Endothelial cell (in vitro differentiated cells): ENCODE results near the gene F5. TPM values are rescaled to one million over a fixed set of nuclear protein-coding genes. Genes with fewer than 3 reads are reported as not detected.

ENCODE experiments used
- DNase-seq: peaks from one replicate; pipeline ENCODE4 v3.0.0; 2021; ENCODE audit warnings: low spot score
- H3K27ac Mint-ChIP-seq: one replicate; pipeline ENCODE4 v1.8.0; 2021; ENCODE audit warnings: mixed read lengths, inconsistent platforms; ENCODE audit not compliant: unreplicated experiment
- H3K27me3 Mint-ChIP-seq: one replicate; pipeline ENCODE4 v1.8.0; 2021; ENCODE audit warnings: mild to moderate bottlenecking, moderate library complexity, mixed read lengths, inconsistent platforms; ENCODE audit not compliant: unreplicated experiment
- H3K36me3 Mint-ChIP-seq: one replicate; pipeline ENCODE4 v1.8.0; 2021; ENCODE audit warnings: mild to moderate bottlenecking, low read depth, mixed read lengths, inconsistent platforms; ENCODE audit not compliant: unreplicated experiment
- H3K4me1 Mint-ChIP-seq: one replicate; pipeline ENCODE4 v1.8.0; 2021; ENCODE audit warnings: mild to moderate bottlenecking, mixed read lengths, inconsistent platforms; ENCODE audit not compliant: unreplicated experiment
- H3K4me3 Mint-ChIP-seq: one replicate; pipeline ENCODE4 v1.8.0; 2021; ENCODE audit warnings: mild to moderate bottlenecking, mixed read lengths, inconsistent platforms; ENCODE audit not compliant: unreplicated experiment
- H3K9me3 Mint-ChIP-seq: one replicate; pipeline ENCODE4 v1.8.0; 2021; ENCODE audit warnings: mixed read lengths, inconsistent platforms; ENCODE audit not compliant: unreplicated experiment
- CTCF ChIP-seq: fragments of 200-600 bp; sonication (generic); IDR thresholded peaks from one replicate; pipeline ENCODE4 v1.5.0; 2021; ENCODE audit warnings: antibody characterized with exemption; ENCODE audit not compliant: unreplicated experiment
- total RNA-seq: library from RNA; stranded (reverse); fragmentation: NEBNext Ultra II Directional; extraction: Animal tissue kit (Norgen Biotek cat#: 25700); gene quantifications from one replicate; pipeline ENCODE4 v1.2.1, GENCODE V29; 2021; ENCODE audit not compliant: unreplicated experiment

The F5 gene
- total RNA-seq, 1 donor from 2014 or later, result not detected

- Mint-ChIP-seq H3K4me1 (no peaks in the 10 kb centered on the region), H3K27me3 (peaks cover 1% of the 10 kb centered on the region), H3K36me3 (no peaks in the 10 kb centered on the region), H3K27ac (no peak overlapping the region), H3K4me3 (no peak overlapping the region), H3K9me3 (no peaks in the 10 kb centered on the region)
- DNase-seq, result no peak
- no peak for TF ChIP-seq CTCF
These were observed 119.7 kb downstream of the F5 start for GRCh38 chr1:169466259-169467230.

GRCh38 chr1:169465281-169465680 lies 121.0 kb downstream of the F5 start:
- Mint-ChIP-seq H3K9me3 (no peaks in the 10 kb centered on the region), H3K4me1 (peaks cover 4% of the 10 kb centered on the region), H3K4me3 (no peak overlapping the region), H3K36me3 (no peaks in the 10 kb centered on the region), H3K27ac (no peak overlapping the region), H3K27me3 (peaks cover 1% of the 10 kb centered on the region)
- DNase-seq, result no peak
- no peak for TF ChIP-seq CTCF

Other genes starting within 250 kb of the F5 start
- 18.9 TPM for gene NME7, start 218.7 kb downstream of the F5 start, total RNA-seq
- gene BLZF1, start 218.3 kb downstream of the F5 start, total RNA-seq, result 15.2 TPM
- gene CCDC181, start 159.0 kb downstream of the F5 start, total RNA-seq, result 0.80 TPM
- gene SLC19A2, start 100.5 kb downstream of the F5 start, total RNA-seq, result 6.1 TPM
- 0.21 TPM for gene SELP, start 43.6 kb upstream of the F5 start, total RNA-seq
- gene SELL, start 125.1 kb upstream of the F5 start, total RNA-seq, result 0.82 TPM
- 14.3 TPM for gene SELE, start 147.6 kb upstream of the F5 start, total RNA-seq
- 7.0 TPM for gene METTL18, start 208.4 kb upstream of the F5 start, total RNA-seq